Fibroblast of villous mesenchyme (primary cell): ENCODE results near the gene IL1RAPL2. TPM values are rescaled to one million over a fixed set of nuclear protein-coding genes. Genes with fewer than 3 reads are reported as not detected.
"Not testable (repeated sequence)": the region's sequence is repeated elsewhere in the genome, so short reads cannot be mapped to it uniquely, and the experiment has no call there.

Experiments used
- DNase-seq: peaks from one replicate; pipeline ENCODE4 v3.0.0-alpha.2; 2010; ENCODE audit warnings: low read depth
- H3K4me3 ChIP-seq: 2 replicates; pipeline ENCODE4 v1.5.1; 2011; ENCODE audit warnings: low read depth, mild to moderate bottlenecking, low read length
- CTCF ChIP-seq: IDR thresholded peaks from 2 replicates; pipeline ENCODE4 v1.5.1; 2012; ENCODE audit warnings: low read depth, mild to moderate bottlenecking, low read length; ENCODE audit not compliant: insufficient read depth
- total RNA-seq: library from RNA; depleted of rRNA; stranded (reverse); fragments of >200 nt; gene quantifications from 2 replicates; pipeline ENCODE4 v1.2.3, GENCODE V29; 2012

The IL1RAPL2 gene
- total RNA-seq, 1 donor, result 0.43 TPM

- no peak for DNase-seq
- H3K4me3 ChIP-seq, result no peak overlapping the region
- TF ChIP-seq CTCF, result no peak
Observed at GRCh38 chrX:105018865-105019264, 452.9 kb downstream of the IL1RAPL2 start.

- not testable (repeated sequence) for DNase-seq, H3K4me3 ChIP-seq
Observed at GRCh38 chrX:105028962-105029361, 463.0 kb downstream of the IL1RAPL2 start.

GRCh38 chrX:105038672-105039328 is 472.8 kb downstream of the IL1RAPL2 start:
- DNase-seq, result no peak
- no peak overlapping the region for H3K4me3 ChIP-seq
- no peak for TF ChIP-seq CTCF

GRCh38 chrX:105050921-105051320 is 484.9 kb downstream of the IL1RAPL2 start:
- no peak for DNase-seq
- TF ChIP-seq CTCF, result no peak
- no peak overlapping the region for H3K4me3 ChIP-seq

GRCh38 chrX:105051364-105051763 is 485.4 kb downstream of the IL1RAPL2 start:
- no peak for DNase-seq
- H3K4me3 ChIP-seq, result no peak overlapping the region
- TF ChIP-seq CTCF, result no peak

GRCh38 chrX:105052926-105053325 is 486.9 kb downstream of the IL1RAPL2 start:
- DNase-seq, result no peak
- no peak for TF ChIP-seq CTCF
- no peak overlapping the region for H3K4me3 ChIP-seq

GRCh38 chrX:105063743-105064142 is 497.7 kb downstream of the IL1RAPL2 start:
- DNase-seq, result no peak
- no peak for TF ChIP-seq CTCF
- H3K4me3 ChIP-seq, result no peak overlapping the region
